SU-DHL-6 (cell line): Measurements from ENCODE around the gene SETBP1.

Experiments
- H2AFZ ChIP-seq: fragments of 200-600 bp; sonication (generic); 2 replicates; pipeline ENCODE4 v1.6.1; 2014; ENCODE audit warnings: low read depth, mild to moderate bottlenecking, moderate library complexity, mixed read lengths, antibody characterized with exemption, low read length; ENCODE audit not compliant: severe bottlenecking
- H3F3A ChIP-seq: fragments of 200-600 bp; shearing (Covaris generic); 2 replicates; pipeline ENCODE4 v1.6.0; 2016; ENCODE audit warnings: antibody characterized with exemption, mild to moderate bottlenecking; ENCODE audit not compliant: insufficient read depth
- H3K27ac ChIP-seq: fragments of 200-600 bp; sonication (generic); 2 replicates; pipeline ENCODE4 v1.5.1; 2016; ENCODE audit warnings: low read depth, mild to moderate bottlenecking, low read length, moderate library complexity, mixed read lengths
- H3K27me3 ChIP-seq: fragments of 200-600 bp; sonication (generic), shearing (Covaris generic); 2 replicates; pipeline ENCODE4 v1.6.0; 2014; ENCODE audit warnings: mild to moderate bottlenecking, low read length
- H3K36me3 ChIP-seq: fragments of 200-600 bp; sonication (generic); 2 replicates; pipeline ENCODE4 v1.6.1; 2014; ENCODE audit warnings: mild to moderate bottlenecking, low read length, mixed read lengths
- H3K4me2 ChIP-seq: fragments of 300-600, 200-600 bp; shearing (Covaris generic), sonication (generic); 2 replicates; pipeline ENCODE4 v1.6.0; 2014; ENCODE audit warnings: low read length, low read depth, mild to moderate bottlenecking; ENCODE audit not compliant: poor library complexity, severe bottlenecking
- H3K4me3 ChIP-seq: fragments of 200-600 bp; sonication (generic); 2 replicates; pipeline ENCODE4 v1.5.1; 2014; ENCODE audit warnings: antibody characterized with exemption, low read length, mild to moderate bottlenecking, mixed read lengths; ENCODE audit not compliant: insufficient read depth, poor library complexity, severe bottlenecking
- H3K79me2 ChIP-seq: fragments of 200-600 bp; sonication (generic); 2 replicates; pipeline ENCODE4 v1.6.1; 2014; ENCODE audit warnings: mild to moderate bottlenecking, low read length, moderate library complexity; ENCODE audit not compliant: insufficient read depth
- H3K9ac ChIP-seq: fragments of 200-600 bp; sonication (generic); 2 replicates; pipeline ENCODE4 v1.7.0; 2014; ENCODE audit warnings: mild to moderate bottlenecking, low read length
- H3K9me2 ChIP-seq: fragments of 200-600 bp; sonication (generic); replicated peaks from 2 replicates; pipeline ENCODE4 v1.6.1; 2014; ENCODE audit warnings: low read length; ENCODE audit not compliant: insufficient read depth
- H3K9me3 ChIP-seq: fragments of 200-600 bp; sonication (generic); 2 replicates; pipeline ENCODE4 v1.6.1; 2014; ENCODE audit warnings: low read length, mixed read lengths; ENCODE audit not compliant: insufficient read depth
- H4K20me1 ChIP-seq: fragments of 200-600 bp; sonication (generic); 2 replicates; pipeline ENCODE4 v1.6.1; 2014; ENCODE audit warnings: low read depth, mild to moderate bottlenecking, antibody characterized with exemption, low read length, moderate library complexity, mixed read lengths
- EZH2phosphoT487 ChIP-seq: fragments of 200-600 bp; sonication (generic), shearing (Covaris generic); conservative IDR thresholded peaks from 2 replicates; pipeline ENCODE4 v1.6.1; 2018; ENCODE audit warnings: mild to moderate bottlenecking, antibody characterized with exemption, low read length, moderate library complexity, mixed read lengths
- TF ChIP-seq, protein P1 (sequence below): fragments of 200-600 bp; sonication (generic); IDR thresholded peaks from one replicate; pipeline ENCODE4 v1.5.1; 2017; ENCODE audit warnings: antibody characterized with exemption, mild to moderate bottlenecking, low read length, moderate library complexity; ENCODE audit not compliant: insufficient read depth, poor library complexity, severe bottlenecking

The SETBP1 gene

GRCh38 chr18:44778788-44779187 lies 98.1 kb downstream of the SETBP1 start:
- TF ChIP-seq EZH2phosphoT487, result no peak
- TF ChIP-seq, protein P1, sequence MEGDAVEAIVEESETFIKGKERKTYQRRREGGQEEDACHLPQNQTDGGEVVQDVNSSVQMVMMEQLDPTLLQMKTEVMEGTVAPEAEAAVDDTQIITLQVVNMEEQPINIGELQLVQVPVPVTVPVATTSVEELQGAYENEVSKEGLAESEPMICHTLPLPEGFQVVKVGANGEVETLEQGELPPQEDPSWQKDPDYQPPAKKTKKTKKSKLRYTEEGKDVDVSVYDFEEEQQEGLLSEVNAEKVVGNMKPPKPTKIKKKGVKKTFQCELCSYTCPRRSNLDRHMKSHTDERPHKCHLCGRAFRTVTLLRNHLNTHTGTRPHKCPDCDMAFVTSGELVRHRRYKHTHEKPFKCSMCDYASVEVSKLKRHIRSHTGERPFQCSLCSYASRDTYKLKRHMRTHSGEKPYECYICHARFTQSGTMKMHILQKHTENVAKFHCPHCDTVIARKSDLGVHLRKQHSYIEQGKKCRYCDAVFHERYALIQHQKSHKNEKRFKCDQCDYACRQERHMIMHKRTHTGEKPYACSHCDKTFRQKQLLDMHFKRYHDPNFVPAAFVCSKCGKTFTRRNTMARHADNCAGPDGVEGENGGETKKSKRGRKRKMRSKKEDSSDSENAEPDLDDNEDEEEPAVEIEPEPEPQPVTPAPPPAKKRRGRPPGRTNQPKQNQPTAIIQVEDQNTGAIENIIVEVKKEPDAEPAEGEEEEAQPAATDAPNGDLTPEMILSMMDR, result no peak
- H3K79me2 ChIP-seq, result no peaks in the 10 kb centered on the region
- H3K9me3 ChIP-seq, result no peaks in the 10 kb centered on the region
- no peaks in the 10 kb centered on the region for H3K27me3 ChIP-seq
- no peaks in the 10 kb centered on the region for H3K9me2 ChIP-seq
- no peak overlapping the region for H3K4me2 ChIP-seq
- H4K20me1 ChIP-seq, result no peaks in the 10 kb centered on the region
- H3F3A ChIP-seq, result no peaks in the 10 kb centered on the region
- H3K27ac ChIP-seq, result no peak overlapping the region
- H3K36me3 ChIP-seq, result no peaks in the 10 kb centered on the region
- H3K9ac ChIP-seq, result no peak overlapping the region
- H2AFZ ChIP-seq, result no peak overlapping the region
- no peak overlapping the region for H3K4me3 ChIP-seq

DNA sequence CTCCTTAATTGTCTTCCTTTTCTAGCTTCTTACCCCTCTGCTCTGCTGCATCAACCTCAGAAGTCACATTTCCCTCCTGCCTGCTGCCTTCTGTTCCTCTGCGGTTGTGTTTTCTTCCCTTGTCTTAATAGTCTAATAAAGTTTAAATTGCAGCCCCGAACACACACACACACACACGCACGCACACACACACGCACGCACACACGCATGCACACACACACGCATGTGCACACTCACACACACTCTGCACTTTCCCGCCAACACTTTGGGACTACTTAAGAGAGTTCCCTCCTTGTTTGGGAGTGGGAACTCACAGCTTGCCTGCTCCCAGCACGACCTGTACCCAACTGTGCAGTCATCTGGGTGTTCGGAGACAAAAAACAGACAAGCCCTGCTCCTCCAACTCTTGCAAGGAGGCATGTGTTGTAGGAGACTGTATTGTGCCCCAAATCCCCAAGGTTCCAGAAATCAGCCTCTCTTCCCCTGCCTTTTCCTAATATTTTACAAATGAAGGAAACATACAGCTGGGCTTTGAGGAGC lies 99.1 kb downstream of the SETBP1 start:
- Histone ChIP-seq H3K27ac (no peak overlapping the region), H4K20me1 (no peaks in the 10 kb centered on the region), H3K9me2 (no peaks in the 10 kb centered on the region), H3K4me2 (no peak overlapping the region), H3K4me3 (no peak overlapping the region), H3K9me3 (no peaks in the 10 kb centered on the region), H3K79me2 (no peaks in the 10 kb centered on the region), H3F3A (no peaks in the 10 kb centered on the region), H3K9ac (no peak overlapping the region), H2AFZ (no peak overlapping the region), H3K27me3 (no peaks in the 10 kb centered on the region), H3K36me3 (no peaks in the 10 kb centered on the region)
- TF ChIP-seq EZH2phosphoT487, result no peak
- TF ChIP-seq, protein P1, result no peak

DNA sequence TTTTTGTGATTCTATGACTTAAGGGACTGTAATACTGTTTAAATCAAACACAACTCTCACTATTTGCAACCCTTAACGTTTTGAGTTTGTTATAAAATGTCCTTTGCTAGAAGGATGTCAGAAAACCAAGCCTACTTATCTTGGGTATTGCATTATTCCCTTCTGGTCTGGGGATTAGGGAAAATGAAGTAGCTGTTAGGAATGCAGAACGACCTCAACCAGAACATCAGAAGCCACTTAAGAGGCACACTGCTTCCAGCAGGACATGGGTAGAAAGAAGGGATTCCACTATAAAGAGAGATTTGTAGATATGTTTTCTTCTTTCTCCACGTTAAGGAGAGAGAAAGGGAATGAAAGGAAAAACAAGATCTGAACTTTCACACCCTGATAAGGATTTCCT lies 101.2 kb downstream of the SETBP1 start:
- no peaks in the 10 kb centered on the region for H4K20me1 ChIP-seq
- no peaks in the 10 kb centered on the region for H3K9me2 ChIP-seq
- no peak for TF ChIP-seq EZH2phosphoT487
- TF ChIP-seq, protein P1, result no peak
- H3K27me3 ChIP-seq, result no peaks in the 10 kb centered on the region
- no peak overlapping the region for H3K27ac ChIP-seq
- H3K4me2 ChIP-seq, result no peak overlapping the region
- no peak overlapping the region for H2AFZ ChIP-seq
- H3K36me3 ChIP-seq, result no peaks in the 10 kb centered on the region
- no peaks in the 10 kb centered on the region for H3K79me2 ChIP-seq
- H3K9me3 ChIP-seq, result no peaks in the 10 kb centered on the region
- no peak overlapping the region for H3K9ac ChIP-seq
- H3K4me3 ChIP-seq, result no peak overlapping the region
- H3F3A ChIP-seq, result no peaks in the 10 kb centered on the region
